Suprapubic skin (tissue), 3 donors: ENCODE measurements around the gene DCPS.

Source experiments
- CTCF ChIP-seq, 2 donors: fragments of 200-600 bp in 1 of 2; fragments of 450-650 bp in 1 of 2; sonication (generic) in 1 of 2; IDR thresholded peaks; one replicate each; pipeline ENCODE4 v1.5.1; 2016 to 2019; ENCODE audit warnings: antibody characterized with exemption in 2 of 2, mild to moderate bottlenecking in 1 of 2, moderate library complexity in 1 of 2
- POLR2A ChIP-seq, 2 donors: fragments of 450-650 bp; IDR thresholded peaks; one replicate each; pipeline ENCODE4 v1.6.1; 2017; ENCODE audit warnings: antibody characterized with exemption in 2 of 2, mild to moderate bottlenecking in 2 of 2, moderate library complexity in 2 of 2

- TF ChIP-seq CTCF (IDR thresholded peaks at IDR 0.05) (no peak), POLR2A (IDR thresholded peaks at IDR 0.05) (no peak)
Measured at GRCh38 chr11:126290887-126291286, 13.0 kb upstream of the DCPS start.
